Activated CD4-positive, alpha-beta T cell treated with anti-CD3 and anti-CD28 coated beads, Interleukin-2, amount 50 U/mL, for 4 hours (primary cell): Measurements from ENCODE around the gene GLT1D1.

ENCODE experiments used
- DNase-seq, 2 experiments: peaks; one replicate each; pipeline ENCODE4 v3.0.0-alpha.2; 2020

GLT1D1 gene

DNA sequence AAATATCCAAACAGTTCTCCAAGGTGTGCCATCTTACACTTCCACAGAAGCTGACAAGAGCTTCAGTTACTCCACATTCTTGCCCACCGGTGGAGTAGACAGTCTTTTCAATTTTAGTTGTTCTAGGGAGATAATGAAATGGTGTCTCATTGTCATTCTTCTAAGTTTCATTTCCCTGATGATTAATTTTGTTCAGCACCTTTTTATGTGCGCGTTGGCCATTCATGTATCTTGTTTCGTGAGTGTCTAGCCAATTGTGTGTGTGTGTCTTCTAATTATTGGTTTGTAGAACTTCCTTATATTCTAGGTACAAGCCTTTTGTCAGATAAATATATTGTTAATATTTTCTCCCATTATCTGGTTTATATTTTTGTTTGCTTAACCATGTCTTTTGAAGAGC is 63.1 kb downstream of the GLT1D1 start:
- DNase-seq, result no peak

DNA sequence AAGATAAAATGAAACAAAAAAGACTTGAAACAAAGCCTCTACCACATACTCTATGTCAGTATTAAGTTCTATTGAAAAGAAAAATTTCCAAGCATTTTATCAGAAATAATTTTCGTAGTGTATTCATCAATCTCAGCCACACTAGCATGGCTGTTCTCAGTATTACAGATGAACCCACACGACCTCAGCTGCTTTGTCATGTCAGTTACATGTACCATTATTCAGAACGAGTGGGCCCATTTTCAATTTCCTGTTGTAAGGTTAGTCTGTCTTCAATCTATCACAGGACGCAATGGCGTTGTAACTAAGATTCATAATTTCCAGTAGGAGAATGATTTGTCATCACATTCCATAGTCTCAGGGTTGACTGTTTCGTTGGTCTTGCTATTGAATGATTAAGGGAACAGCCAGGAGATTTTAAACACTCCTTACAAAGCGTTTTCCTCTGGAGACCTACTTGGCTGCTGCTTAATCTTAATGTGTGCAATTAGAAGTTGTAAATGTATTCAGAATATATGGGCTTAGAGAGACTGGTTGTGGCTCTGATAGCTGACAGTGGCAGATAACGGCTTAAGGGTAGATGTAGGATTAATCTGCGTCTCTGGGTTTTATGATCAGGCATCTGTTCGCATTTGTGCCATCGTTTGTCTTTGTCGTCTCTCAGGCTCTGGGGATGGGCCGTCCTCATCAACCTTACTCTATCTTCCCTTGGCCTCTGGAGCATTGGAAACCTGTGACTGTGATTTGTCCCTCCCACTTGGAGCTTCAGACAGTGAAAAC is 65.4 kb downstream of the GLT1D1 start:
- no peak for DNase-seq

DNA sequence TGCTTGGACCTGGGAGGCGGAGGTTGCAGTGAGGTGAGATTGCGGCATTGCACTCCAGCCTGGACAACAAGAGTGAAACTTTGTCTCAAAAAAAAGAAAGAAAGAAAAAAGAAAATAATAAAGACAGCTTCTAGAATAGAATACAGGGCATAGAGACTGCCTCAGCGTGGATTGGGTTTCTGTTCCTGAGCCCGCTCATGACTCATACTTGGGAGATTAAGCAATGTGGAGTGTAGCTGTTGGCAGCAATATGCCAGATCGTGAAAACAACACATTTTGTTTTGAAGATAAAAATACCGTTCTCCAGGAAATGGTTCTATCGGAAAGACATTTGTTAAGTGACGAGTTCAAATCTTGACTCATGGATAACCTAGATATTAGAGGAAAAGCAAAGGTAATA is 67.2 kb downstream of the GLT1D1 start:
- DNase-seq, result no peak

DNA sequence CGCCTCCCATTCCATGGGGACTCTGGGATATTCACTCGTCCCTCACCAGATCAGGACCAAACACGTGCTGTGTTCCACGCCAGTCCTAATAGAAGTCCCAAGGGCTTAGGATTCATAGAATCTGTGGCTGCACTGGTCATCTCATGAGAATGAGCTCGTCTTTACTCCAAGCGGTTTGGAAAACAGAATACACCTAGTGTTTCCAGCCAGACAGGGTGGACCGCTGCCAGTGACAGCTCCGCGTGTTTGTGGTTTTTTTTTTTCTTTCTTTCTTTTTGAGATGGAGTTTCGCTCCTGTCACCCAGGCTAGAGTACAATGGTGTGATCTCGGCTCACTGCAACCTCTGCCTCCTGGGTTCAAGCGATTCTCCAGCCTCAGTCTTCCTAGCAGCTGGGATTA is 75.1 kb downstream of the GLT1D1 start:
- no peak for DNase-seq

DNA sequence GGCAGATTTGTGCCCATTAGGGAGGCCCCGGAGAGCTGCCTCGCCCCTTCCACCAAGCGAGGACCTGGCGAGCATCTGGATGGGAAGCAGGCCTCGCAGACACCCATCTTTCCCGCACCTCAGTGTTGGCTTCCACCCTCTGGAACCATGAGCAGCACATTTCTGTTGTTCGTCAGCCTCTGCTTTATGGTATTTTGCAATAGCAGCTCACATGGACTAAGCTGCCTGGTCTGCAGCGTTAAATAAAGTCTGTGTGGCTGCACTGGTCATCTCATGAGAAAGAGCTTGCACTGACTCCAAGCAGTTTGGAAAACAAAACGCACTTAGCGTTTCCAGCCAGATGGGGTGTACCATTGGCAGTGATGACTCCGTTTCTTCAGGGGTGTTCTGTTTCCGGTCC is 75.8 kb downstream of the GLT1D1 start:
- no peak for DNase-seq

DNA sequence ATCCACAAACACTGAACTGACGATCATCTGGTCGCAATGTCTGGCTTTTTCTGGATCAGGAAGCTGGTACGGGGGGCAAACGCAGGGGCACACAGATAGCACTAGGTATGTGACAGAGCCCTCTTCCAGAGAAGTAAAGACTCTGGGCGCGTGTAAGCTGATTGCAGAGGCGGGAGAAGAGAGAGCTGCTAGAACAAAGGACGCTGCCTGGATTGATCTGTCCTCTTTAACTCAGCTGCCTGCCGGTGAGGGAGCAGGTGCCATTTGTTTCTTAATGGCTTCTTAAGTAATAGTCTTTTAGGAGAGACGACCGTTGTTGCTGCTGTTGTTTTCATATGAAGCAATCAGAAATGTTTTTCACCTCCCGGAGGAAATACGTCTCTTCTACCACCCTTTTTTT is 77.3 kb downstream of the GLT1D1 start:
- DNase-seq, result no peak

DNA sequence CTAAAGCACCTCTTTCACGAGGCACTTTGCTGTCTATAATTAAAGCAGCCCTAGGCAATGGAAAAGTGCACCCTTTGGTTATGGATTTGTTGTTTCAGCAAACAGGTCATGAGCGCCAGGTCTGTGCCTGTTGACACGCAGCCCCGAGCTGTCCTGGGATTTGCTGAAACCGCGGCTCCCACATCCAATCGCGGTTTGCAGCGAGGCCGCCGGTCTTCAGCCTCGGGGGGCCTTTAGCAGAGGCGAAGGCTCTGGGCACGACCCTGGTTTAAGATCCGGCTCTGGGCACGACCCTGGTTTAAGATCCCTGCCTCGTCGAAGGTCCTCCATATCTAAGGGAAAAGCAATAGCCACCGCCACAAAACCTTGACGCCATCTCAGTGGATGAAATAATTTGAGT is 79.2 kb downstream of the GLT1D1 start:
- DNase-seq, result no peak

DNA sequence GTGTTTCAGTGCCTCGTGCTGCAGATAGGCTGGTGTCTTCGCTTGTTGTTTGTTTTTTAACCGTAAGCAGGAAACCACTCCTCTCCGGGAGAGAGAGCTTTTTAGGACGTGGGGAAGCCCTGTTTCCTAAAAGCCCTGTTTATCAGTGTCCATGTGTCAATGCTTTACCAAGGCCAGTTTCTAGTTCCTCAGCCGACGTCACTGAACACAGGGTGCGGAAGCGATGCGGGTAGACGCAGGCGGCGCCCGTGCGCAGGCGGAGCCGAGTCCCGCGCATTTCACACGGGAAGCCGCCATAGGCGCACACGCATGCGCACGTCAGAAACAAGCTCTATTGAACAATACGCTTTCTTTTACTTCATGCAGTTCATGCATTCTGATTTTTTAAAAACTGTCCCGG is 79.8 kb downstream of the GLT1D1 start:
- DNase-seq, result no peak

DNA sequence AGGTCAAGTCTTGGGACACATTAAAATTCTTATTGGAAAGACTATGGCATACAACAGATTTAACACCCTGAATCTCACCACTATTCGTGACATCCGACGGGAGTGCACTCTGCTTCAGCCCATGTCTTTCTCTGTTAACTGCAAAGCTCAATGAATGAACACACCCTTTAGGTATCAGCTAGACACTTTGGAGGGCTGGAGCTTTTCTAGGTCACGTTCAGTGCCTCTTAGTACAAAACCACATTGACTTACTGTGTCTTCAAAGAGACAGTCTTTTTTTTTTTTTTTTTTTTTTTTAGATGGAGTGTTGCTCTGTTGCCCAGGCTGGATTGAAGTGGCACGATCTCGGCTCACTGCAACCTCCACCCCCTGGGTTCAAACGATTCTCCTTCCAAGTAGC is 80.6 kb downstream of the GLT1D1 start:
- DNase-seq, result no peak

DNA sequence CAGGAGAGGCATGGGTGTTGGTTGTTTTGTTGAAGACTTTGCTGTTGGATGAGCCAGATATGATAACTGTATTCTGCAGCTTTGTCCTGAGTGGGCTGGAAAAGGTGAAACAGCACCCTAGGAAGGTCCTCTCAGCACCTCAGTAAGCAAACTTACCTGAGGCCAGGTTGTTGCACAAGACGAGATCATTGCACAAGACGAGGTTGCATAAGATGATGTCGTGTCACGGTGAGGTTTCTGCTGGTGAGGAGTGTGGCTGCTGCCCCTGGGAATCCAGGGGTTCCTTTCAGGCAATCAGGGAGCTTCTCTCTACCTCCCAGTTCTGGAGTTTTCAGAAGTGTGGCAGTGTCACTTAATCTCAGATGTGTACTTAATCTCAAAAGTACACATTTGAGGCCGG is 85.6 kb downstream of the GLT1D1 start:
- no peak for DNase-seq

DNA sequence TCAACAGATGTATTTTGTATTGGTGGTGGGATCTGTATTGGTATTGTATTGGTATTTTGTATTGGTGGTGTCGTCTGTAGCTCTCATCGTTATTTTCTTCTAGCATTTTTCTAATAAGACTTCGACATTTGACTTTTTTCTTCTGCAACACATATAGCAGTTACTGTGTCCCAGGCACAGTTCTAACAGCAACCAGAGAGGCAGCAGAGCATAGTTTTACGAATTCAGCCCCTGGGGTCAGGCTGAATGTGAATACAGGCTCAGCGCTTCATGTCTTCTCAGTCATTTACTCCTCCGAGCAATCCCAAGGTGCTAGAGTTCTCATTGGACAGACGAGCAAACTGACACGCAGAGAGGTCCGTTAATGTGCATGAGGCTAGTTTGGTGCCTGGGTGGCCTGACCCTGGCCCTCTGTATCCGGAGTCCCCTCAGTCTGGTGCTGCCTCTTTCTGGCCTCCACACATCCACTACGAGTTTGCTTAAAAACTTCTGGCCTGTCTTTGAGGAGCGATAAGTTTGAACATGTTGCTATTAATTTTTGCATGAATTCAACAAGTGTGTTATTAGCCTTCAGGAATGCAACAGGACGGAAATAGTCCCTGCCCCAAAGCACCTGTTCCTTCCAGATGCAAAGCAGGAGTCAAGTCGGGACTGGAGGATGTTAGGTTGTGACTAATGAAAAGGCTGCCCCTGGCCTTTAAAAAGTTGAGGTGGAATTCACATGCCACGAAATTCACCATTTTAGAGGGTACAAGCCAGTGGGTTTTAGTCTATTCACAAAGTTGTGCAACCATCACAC is 87.0 kb downstream of the GLT1D1 start:
- no peak for DNase-seq

DNA sequence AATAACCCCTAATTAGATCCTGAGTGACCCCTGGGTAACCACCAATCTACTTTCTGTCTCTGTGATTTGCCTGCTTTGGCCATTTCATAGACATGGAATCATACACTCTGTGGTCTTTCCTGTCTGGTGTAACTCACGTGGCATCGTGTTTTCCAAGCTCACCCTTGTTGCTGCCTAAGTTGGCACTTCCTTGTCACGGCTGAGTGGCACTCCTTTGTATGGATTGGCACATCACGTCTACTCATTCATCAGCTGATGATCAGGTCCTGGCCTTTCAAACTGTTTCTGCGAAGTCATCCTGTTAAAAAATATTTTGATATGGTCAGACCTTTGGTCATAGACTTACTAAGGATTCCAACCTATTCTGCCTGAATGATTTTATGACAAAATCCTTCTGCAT is 87.7 kb downstream of the GLT1D1 start:
- no peak for DNase-seq

DNA sequence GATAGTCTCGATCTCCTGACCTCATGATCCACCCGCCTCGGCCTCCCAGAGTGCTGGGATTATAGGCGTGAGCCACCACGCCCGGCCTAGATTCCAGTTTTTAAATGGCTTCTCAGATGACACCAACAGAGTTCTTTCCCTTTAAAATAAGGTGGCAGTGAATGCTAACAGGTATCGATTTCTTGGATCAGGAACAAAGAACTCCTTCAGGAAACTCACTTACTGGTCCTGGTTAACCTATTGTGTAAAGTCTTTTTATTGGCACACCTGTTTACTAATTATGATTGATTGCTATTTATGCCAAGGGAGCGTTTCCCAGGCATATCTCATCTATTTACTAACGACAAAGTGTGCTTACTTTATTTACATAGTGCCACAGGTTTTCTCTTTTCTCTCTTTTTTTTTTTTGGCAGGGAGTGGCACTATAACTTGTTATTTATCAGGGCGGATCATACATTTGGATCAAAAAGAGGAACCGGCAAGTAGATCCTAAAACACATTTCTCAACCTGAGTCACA is 89.7 kb downstream of the GLT1D1 start:
- no peak for DNase-seq

DNA sequence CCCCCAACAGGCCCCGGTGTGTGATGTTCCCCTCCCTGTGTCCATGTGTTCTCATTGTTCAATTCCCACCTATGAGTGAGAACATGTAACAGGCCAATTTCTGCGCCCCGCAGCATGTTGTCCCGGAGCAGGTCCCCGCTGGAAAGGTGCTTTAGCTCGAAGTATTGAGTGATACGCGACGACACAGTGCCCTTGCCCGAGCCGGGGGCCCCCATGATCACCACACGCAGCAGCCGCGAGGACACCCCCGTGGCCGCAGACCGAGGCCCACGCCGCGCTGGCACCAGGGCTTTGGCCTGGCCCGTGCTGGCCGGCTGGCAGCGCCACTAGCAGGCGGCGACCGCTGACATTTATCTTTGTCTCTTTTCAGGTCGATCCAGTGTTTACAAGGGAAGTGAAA is 91.7 kb downstream of the GLT1D1 start:
- DNase-seq, result no peak

DNA sequence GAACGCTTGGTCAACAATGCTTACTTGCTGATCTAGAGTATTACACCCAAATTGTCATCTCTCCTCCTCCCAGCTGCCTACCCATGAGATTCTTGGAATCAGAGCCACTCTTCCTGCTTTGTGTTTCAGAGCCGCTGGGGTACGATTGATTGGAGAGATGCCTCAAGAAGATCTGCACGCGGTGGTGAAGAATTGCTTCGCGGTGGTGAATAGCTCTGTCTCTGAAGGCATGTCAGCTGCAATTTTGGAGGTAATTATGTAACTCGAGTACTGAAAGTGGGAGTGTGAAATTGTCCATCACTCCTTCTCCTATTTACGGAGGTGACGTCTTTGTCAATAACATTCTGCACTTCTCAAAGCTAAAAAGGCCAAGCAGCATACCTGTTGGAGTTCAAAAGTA is 93.9 kb downstream of the GLT1D1 start:
- DNase-seq, result no peak

DNA sequence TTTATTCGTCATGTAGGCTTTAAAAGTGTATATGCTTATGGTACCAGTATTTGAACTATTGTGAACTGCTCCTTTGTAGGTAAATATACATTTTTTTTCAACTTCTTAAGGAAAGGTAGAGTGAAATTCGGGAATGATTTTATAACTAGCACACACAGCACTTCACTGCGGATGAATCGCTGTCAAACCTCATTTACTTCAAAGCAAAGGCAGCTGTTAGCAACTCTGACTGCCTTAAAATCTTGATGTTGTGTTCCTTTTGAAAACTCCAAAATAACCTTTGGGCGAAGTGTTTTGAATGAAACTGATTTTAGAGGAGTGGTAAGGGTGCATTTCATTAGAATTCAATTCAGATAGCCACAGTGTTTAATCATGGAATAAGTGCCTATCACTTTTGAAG is 95.8 kb downstream of the GLT1D1 start:
- DNase-seq, result no peak

DNA sequence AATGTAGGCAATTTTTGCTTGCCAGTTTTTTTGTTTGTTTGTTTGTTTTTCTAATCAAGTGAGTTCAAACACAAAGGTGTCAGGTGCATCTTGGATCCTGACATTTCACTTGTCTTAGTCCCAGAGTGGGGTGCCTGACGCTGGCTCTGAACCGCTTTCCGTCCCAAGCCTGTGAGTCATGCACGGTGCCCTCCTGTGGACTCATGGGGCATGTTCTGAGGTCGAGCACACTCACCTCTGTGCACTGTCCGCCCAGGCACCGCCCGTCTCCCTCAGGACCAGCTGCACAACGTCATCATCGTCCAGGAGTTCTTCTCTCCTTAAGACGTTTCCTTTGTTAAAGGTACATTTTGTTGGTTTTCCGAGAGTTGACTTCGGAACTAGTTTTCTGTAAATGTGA is 98.2 kb downstream of the GLT1D1 start:
- no peak for DNase-seq

DNA sequence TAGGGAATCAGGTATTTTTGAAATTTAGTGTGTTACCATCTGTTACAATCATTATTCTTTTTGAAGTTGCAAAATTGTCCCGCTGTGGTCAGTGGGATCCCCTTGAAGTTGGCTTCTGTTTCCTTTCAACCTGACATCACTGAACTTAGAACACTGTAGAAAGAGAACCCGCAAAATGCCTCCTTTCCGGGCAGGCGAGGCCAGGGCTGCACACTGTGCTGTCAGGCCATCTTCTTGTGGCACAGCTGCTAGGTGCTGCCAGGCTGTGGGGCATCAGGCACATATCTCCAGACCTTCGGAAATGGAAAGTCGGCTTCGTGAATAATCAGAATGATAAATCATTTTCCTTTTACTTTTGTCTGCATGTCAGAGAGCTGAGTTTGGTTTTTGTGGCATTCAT is 103.5 kb downstream of the GLT1D1 start:
- no peak for DNase-seq

DNA sequence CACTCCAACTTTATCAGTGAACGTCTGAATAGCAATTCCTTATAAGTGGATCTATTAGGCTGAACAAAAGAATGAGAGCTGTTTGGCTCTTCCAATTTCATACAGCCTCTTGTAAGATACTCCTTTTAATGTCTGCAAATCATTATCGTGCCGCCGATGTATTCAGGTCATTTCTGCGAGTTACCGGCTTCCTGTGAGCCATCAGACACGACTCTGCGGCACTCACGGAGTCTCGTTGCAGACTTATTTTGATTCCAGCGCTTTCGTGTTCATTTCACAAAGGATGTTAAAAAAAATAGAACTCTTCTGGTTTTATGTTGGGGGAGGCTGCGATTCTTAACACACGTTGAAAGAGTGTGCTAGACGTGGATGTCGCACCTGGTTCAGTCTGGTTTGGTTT is 106.6 kb downstream of the GLT1D1 start:
- DNase-seq, result no peak

DNA sequence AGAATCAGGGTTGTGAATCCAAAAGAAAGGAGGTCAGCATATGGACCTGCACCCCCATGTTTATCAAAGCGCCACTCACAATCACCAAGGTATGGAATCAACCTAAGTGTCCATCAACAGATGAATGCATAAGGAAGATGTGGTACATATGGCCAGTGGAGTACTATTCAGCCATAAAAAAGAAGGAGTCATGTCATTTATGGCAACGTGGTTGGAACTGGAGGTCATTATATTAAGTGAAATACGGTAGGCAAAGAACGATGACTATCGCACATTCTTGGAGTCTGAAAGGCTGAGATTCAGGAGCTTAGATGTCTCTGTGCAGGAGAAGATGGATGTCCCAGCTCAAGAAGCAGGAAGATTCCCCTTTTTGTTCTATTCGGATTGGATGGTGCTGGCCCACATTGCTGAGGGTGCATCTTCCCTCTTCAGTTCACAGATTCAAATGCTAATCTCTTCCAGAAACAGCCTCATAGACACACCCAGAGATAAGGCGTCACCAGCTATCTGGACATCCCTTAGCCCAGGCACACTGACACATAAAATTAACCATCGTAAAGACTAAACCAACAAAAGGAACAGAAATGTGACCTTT is 108.1 kb downstream of the GLT1D1 start:
- DNase-seq, result no peak

DNA sequence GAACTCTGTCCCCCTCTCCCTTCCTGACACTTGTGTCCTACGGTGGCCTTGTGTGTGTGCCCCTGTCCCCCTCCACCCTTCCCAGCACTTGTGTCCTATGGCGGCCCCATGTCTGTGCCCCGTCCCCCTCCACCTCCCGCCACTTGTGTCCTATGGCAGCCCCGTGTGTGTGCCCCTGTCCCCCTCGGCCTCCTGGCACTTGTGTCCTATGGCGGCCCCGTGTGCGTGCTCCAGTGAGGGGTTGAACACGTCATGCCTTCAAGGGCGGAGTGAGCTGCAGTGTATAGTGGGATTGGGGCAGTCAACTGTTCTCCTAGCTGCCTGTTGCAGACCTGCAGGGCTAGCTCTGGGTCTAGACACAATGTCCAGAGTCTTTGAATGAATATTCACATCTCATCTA is 108.7 kb downstream of the GLT1D1 start:
- no peak for DNase-seq

DNA sequence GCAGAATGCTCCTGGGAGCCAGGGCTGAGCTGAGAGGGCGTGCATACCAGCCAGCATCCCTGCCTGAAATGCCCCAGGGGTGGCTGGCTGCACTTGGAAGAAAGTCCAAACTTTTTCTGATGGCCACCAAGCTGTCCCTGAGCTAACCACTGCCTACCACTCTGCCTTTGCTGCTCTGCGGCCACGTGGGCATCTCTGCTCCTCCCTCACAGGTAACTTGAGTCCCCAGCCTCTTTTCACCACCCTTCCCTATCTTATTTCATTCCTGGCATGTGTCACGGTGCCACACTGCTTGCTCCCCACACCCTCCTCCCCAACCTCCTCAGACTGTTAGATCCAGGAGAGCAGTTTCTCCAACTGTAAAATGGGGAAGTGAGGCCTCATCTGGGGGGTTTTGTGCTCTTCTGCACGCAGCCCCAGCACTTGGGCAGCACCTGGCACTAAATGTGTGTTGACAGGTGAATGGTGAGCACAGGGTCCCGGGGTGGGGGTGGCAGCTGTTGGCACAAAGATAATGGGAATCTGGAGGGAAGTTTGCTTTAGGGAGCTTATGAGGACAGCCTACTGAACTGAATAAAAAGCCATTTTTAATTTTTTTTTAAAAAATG is 113.0 kb downstream of the GLT1D1 start:
- no peak for DNase-seq

DNA sequence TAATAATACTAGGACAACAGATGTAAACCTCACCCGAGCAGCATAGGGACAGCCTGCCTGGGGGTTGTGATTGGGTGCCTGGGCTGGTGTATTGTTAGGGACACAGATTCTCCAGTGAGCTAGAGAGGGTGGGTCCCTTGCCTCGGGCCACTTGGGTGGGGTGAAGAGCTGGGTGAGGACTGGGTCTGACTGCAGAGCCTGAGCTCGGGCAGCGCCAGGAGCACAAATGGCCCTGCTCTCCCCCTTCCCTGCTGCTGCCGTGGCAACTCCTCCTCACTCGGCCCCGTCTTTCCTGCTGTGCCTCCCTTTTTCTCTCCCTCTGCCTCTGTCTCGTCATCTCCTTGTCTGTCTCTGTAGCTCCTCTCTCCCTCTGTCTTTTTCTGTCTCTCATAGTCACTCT is 115.4 kb downstream of the GLT1D1 start:
- DNase-seq, result no peak
